HG03025 (cell line): Measurements from ENCODE around the gene PFKFB3.
"Not testable (repeated sequence)": the region's sequence is repeated elsewhere in the genome, so short reads cannot be mapped to it uniquely, and the experiment has no call there.

Experiments
- ATAC-seq: cut with Tn5 transposase; IDR thresholded peaks from one replicate; pipeline ENCODE4 v1.9.1; 2021; ENCODE audit warnings: mild to moderate bottlenecking, moderate library complexity; ENCODE audit not compliant: unreplicated experiment, low FRiP score

PFKFB3 gene

GRCh38 chr10:6200734-6201515 lies 1.8 kb upstream of the PFKFB3 start:
- no peak for ATAC-seq

- peak; percentile 43 for ATAC-seq
These were observed 1.2 kb upstream of the PFKFB3 start for GRCh38 chr10:6201516-6201975.

DNA sequence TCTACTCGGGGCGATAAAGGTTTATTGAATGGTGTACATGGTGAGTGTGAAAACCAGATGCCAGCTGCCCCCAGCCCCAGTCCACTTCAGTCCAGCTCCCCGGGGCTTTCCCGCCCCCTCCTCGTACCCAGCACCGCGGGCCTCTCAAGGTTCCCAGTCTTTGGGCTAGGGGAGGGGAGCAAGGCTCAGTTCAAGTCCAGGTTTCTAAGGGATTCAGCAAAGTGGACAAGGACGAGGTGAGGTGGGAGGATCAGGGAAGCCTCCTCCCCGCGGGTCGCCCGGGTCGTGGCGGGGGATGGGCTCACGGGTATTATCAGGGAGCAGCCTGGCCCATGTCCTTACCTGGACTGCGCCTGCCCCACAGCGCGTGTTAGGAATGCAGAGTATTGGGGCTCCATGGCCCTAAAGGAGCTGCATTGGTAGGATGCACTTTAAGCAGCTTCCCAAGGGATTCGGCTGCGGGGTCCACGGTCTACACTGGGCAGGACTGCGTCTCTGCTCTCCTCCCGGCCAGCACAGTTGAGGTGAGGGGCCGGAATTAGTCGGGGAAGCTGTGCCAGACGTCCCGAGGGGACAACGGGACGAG lies 541 bp upstream of the PFKFB3 start:
- no peak for ATAC-seq

- peak; percentile 38 for ATAC-seq
These were observed 765 bp downstream of the PFKFB3 start for GRCh38 chr10:6203331-6204062.

GRCh38 chr10:6204063-6204340 lies 1.3 kb downstream of the PFKFB3 start:
- ATAC-seq: no peak

- ATAC-seq: no peak
These were observed 1.8 kb downstream of the PFKFB3 start for GRCh38 chr10:6204341-6205191.

DNA sequence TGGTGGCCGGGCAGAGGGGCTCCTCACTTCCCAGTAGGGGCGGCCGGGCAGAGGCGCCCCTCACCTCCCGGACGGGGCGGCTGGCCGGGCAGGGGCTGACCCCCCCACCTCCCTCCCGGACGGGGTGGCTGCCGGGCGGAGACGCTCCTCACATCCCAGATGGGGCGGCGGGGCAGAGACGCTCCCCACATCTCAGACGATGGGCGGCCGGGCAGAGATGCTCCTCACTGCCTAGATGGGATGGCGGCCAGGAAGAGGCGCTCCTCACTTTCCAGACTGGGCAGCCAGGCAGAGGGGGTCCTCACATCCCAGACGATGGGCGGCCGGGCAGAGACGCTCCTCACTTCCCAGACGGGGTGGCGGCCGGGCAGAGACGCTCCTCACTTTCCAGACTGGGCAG lies 3.8 kb downstream of the PFKFB3 start:
- ATAC-seq: not testable (repeated sequence)

DNA sequence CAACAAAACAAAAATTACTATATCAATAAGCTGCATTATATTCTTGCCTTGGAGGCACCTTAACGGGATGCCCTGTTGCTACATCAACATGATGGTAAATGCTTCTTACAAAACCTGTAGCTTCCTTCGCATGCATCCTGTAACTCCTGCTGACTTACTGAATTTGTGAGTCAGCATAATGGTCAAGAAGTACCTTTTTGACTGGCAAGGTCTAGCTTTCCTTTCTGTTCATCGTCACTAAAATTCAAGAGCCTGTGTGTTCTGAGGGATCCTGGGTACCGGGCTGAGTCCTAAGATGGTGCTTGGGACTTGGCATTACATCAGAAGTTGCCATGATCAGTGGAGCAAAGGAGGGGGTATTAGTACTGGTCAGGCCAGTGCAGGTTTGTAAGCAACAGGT lies 4.9 kb downstream of the PFKFB3 start:
- no peak for ATAC-seq

DNA sequence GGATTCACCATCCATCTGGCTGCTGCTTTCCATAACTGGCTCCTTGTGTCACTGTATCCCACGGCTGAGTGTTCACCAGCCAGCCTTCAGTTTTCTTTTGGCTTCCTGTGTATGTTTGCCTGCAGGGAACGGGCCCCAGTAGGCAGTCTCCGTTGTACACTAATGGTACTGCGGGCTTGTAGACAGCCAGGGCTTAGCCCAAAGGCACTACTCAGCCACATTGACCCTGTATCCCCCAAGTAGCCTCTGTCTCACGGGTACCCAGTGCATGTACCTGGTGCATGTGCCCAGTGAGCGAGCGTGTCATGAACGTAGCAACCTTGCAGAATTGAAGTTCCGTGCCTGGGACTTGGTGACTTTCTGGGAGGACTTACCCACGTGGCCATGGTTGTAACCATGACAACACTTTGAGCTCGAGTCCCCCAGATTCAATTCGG lies 6.1 kb downstream of the PFKFB3 start:
- ATAC-seq: no peak

GRCh38 chr10:6211341-6211670 lies 8.6 kb downstream of the PFKFB3 start:
- no peak for ATAC-seq

- ATAC-seq: no peak
These were observed 9.2 kb downstream of the PFKFB3 start for GRCh38 chr10:6211671-6212635.

GRCh38 chr10:6212806-6213205 lies 10.1 kb downstream of the PFKFB3 start:
- ATAC-seq: no peak

DNA sequence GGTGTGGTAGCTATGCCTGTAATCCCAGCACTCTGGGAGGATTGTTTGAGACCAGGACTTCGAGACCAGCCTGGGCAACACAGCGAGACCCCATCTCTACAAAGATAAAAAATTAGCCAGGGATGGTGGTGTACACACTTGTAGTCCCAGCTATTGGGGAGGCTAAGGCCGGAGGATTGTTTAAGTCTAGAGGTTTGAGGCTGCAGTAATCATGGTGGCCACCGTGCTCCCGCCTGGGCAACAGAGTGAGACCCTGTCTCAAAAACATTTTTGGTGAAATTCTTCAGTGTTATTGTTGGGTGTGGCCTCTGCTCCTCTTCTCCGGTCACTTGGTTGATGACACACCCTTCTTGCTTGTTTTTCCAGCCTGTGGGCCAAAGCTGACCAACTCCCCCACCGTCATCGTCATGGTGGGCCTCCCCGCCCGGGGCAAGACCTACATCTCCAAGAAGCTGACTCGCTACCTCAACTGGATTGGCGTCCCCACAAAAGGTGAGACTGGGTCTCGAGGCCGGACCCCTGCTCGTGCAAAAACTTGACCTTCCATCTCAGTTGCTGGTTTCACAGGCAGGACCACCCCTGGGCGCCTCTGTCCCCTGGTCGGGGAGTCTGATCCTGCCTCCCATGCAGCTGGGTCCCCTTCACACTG lies 10.6 kb downstream of the PFKFB3 start:
- no peak for ATAC-seq

DNA sequence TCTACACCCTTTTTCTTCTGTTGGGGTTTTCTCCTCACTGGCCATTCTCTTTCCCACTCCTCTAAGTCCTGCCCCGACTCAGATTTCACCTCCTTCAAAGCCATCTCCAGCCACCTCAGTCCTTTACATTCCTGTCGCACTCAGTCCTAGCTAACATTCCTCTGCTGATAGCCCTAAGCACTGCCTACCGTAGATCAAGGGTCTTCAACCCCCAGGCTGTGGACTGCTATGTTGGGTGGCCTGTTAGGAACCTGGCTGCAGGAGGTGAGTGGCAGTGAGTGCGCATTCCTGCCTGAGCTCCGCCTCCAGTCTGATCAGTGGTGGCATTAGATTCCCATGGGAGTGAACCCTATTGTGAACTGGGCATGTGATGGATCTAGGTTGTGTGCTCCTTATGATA lies 11.2 kb downstream of the PFKFB3 start:
- no peak for ATAC-seq

GRCh38 chr10:6214612-6215011 lies 11.9 kb downstream of the PFKFB3 start:
- no peak for ATAC-seq

DNA sequence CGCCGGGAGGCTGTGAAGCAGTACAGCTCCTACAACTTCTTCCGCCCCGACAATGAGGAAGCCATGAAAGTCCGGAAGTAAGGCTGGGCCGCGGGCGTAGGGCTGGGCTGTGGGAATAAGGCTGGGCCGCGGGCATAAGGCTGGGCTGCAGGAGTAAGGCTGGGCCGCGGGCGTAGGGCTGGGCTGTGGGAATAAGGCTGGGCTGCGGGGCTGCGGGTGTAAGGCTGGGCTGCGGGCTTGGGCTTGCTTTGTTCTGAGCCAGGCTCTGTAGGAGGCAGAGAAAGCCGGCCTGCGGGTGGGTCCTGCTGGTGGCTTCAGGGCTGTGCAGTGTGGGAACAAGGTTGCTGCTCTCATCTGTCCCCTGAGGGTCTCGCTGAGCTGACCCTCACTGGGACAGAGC lies 12.5 kb downstream of the PFKFB3 start:
- no peak for ATAC-seq

- no peak for ATAC-seq
These were observed 13.2 kb downstream of the PFKFB3 start for GRCh38 chr10:6215683-6216484.

DNA sequence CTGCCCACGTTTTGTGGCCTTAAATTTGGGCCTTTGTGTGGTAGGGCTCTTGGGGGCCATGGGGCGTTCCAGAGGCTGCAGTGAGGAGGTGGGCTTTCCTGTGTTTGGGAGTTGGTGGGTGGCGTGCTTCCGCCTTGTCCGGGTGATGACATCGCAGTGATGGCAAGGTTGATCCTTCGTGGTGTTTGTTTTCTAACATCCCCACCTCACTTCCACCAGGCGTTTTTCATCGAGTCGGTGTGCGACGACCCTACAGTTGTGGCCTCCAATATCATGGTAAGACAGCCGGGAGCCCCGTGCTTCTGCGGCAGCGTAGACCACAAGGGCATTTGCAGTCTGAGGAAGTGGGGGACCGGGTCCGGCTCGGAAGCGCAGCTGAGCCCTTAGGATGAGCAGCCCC lies 14.2 kb downstream of the PFKFB3 start:
- no peak for ATAC-seq

GRCh38 chr10:6217611-6218010 lies 14.9 kb downstream of the PFKFB3 start:
- no peak for ATAC-seq
